Peyer's patch (tissue), 4 donors: ENCODE measurements around the gene BDKRB2. TPM values are rescaled to one million over a fixed set of nuclear protein-coding genes. Genes with fewer than 3 reads are reported as not detected.
A peak's percentile ranks its signal among the peaks of the same experiment; 100 is the strongest.

ENCODE experiments used
- DNase-seq, 3 donors: peaks; one replicate each; pipeline ENCODE4 v3.0.0-alpha.2; 2017 to 2019
- H3K27ac ChIP-seq, 4 donors: fragments of 200-600 bp; sonication (generic); one replicate each; pipeline ENCODE4 v1.5.1; 2016 to 2019
- H3K27me3 ChIP-seq, 2 donors: fragments of 200-600 bp; sonication (generic); one replicate each; pipeline ENCODE4 v1.5.1; 2019
- H3K36me3 ChIP-seq, 3 donors: fragments of 200-600 bp; sonication (generic); one replicate each; pipeline ENCODE4 v1.5.1; 2016 to 2019
- H3K4me1 ChIP-seq, 4 donors: fragments of 200-600 bp; sonication (generic); one replicate each; pipeline ENCODE4 v1.5.1; 2016 to 2019
- H3K4me3 ChIP-seq, 4 donors: fragments of 200-600 bp; sonication (generic); 1 replicate in 3 of 4; 2 replicates in 1 of 4; pipeline ENCODE4 v1.5.1; 2016 to 2019; ENCODE audit warnings: mild to moderate bottlenecking in 1 of 4
- H3K9me3 ChIP-seq, 4 donors: fragments of 200-600 bp; sonication (generic); one replicate each; pipeline ENCODE4 v1.5.1; 2016 to 2019; ENCODE audit warnings: mild to moderate bottlenecking in 1 of 4
- CTCF ChIP-seq, 6 experiments: fragments of 450-650 bp in 4 of 6; fragments of 200-600 bp in 2 of 6; sonication (generic) in 1 of 6; IDR thresholded peaks; one replicate each; pipeline ENCODE4 v1.5.1; 2017 to 2019; ENCODE audit warnings: antibody characterized with exemption in 6 of 6, mild to moderate bottlenecking in 3 of 6, moderate library complexity in 1 of 6
- POLR2A ChIP-seq, 2 donors: fragments of 450-650 bp; IDR thresholded peaks; one replicate each; pipeline ENCODE4 v1.5.1; 2017; ENCODE audit warnings: antibody characterized with exemption in 2 of 2, mild to moderate bottlenecking in 2 of 2, moderate library complexity in 2 of 2
- total RNA-seq, 4 donors: library from RNA; depleted of rRNA; stranded (reverse); fragments of >200 nt; gene quantifications; one replicate each; pipeline ENCODE4 v1.1.0, GENCODE V29; 2016

Gene BDKRB2
- total RNA-seq, 4 donors from 2014 or later: 12.4 to 18.9 (median 16.9) TPM

- H3K4me1 ChIP-seq: peaks cover 0 to 47% (median 5%) of the 10 kb centered on the region in 4 donors
- no peak for TF ChIP-seq CTCF (IDR thresholded peaks at IDR 0.05)
- TF ChIP-seq POLR2A (IDR thresholded peaks at IDR 0.05): no peak
- H3K36me3 ChIP-seq: no peaks in the 10 kb centered on the region
- H3K27me3 ChIP-seq: no peaks in the 10 kb centered on the region
- no peak overlapping the region for H3K4me3 ChIP-seq
- DNase-seq: peak in 1 of 3 donors; percentile 48
- H3K9me3 ChIP-seq: no peaks in the 10 kb centered on the region
- peak overlapping the region in 2 of 4 donors; percentile 37 to 41 for H3K27ac ChIP-seq
Measured at GRCh38 chr14:96164861-96165490, 39.7 kb upstream of the BDKRB2 start.

DNA sequence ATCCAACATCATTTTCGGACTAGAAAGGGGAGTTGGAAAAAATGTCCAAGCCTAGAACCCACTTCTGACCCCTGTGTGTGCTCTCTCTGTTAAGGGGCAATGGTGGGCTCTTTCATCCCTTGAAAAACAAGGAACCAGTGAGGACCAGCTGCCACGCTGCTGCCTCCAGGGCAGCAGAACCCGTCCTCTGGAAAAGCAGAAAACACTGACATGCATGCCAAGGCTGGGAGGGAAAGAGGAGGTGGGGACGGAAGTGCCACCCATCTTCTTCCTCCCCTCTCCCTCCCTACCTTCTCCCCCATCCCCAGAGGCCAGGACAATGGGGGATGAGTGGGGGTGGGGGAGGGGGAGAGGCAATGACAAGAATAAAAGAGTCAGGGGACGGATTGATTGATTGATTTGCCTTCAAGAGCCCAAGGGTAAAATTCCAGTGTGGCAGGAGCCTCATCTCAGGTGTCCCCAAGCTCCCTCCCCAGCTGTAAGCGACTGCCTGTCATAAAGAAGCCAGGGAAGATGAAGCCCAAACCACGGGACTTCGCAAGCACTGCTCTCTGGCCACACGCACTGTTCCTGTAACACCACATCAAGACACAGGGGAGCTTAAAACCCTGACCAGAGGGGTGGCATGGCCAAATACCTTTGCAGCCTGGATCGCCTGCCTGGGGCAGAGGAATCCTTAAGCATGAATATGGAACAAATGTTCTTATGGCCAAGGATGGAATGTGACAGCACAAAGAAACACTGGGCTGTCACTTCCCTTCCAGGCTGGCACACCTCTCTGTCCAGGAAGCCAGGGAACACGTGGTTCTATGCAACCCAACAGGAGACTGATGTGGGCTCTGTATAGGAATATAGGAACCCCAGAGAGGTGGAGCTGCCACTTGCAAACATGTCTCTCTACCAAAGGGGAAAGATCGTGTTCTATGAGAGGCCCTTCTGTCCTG is 38.9 kb upstream of the BDKRB2 start:
- Histone ChIP-seq H3K27me3 (no peaks in the 10 kb centered on the region), H3K9me3 (no peaks in the 10 kb centered on the region), H3K4me1 (peaks cover 0 to 51% (median 5%) of the 10 kb centered on the region in 4 donors), H3K36me3 (no peaks in the 10 kb centered on the region), H3K4me3 (no peak overlapping the region), H3K27ac (peak overlapping the region in 1 of 4 donors; percentile 77)
- TF ChIP-seq CTCF (IDR thresholded peaks at IDR 0.05): no peak
- no peak for TF ChIP-seq POLR2A (IDR thresholded peaks at IDR 0.05)
- peak in 1 of 3 donors; percentile 11 for DNase-seq

DNA sequence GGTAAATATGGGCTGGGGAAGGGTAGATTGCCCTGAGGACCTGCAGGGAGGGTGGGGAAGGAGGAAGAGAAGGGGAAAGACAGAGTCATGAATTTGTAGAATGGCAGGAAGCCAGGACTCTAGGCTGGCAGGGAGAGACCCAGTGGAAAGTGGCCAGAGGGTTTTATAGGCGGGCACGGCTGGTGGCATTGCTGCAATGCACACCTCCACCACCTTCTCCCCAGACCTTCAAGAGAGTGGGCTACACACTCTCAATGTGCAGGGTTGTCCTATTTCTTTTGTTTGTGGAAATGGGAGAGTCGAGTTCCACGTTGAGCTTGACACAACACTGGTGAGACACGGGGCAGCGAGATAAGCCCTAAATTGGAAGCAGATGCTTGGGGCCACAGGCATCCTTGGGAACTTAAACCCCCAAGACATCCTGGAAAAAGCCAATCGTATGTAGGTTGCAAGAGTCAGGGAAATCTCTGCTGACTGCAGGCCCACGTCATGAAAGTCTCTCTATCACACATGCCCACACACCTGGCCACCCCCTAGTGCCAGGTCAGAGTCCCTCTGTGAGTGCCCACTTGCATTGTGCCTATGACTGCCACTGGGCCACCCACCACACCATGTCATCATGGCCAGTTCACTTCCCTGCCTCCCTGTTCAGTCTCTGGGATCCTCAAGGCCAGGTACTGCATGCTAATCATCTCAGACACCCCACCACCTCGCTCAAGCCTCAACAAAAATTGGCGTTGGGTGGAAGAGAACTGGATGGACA is 38.0 kb upstream of the BDKRB2 start:
- Histone ChIP-seq H3K4me3 (no peak overlapping the region), H3K4me1 (peaks cover 0 to 45% (median 5%) of the 10 kb centered on the region in 4 donors), H3K36me3 (no peaks in the 10 kb centered on the region), H3K9me3 (no peaks in the 10 kb centered on the region), H3K27me3 (no peaks in the 10 kb centered on the region), H3K27ac (peak overlapping the region in 2 of 4 donors; percentile 73 to 77)
- DNase-seq: no peak
- TF ChIP-seq CTCF (IDR thresholded peaks at IDR 0.05): no peak
- no peak for TF ChIP-seq POLR2A (IDR thresholded peaks at IDR 0.05)

- TF ChIP-seq POLR2A (IDR thresholded peaks at IDR 0.05): peak in 1 of 2 donors; percentile 17
- no peak for TF ChIP-seq CTCF (IDR thresholded peaks at IDR 0.05)
- no peaks in the 10 kb centered on the region for H3K27me3 ChIP-seq
- H3K27ac ChIP-seq: peak overlapping the region in 2 of 4 donors; percentile 73 to 77
- H3K36me3 ChIP-seq: no peaks in the 10 kb centered on the region
- no peaks in the 10 kb centered on the region for H3K9me3 ChIP-seq
- no peak overlapping the region for H3K4me3 ChIP-seq
- peak in 1 of 3 donors; percentile 73 for DNase-seq
- peaks cover 0 to 45% (median 5%) of the 10 kb centered on the region in 4 donors for H3K4me1 ChIP-seq
Measured at GRCh38 chr14:96167224-96168148, 37.2 kb upstream of the BDKRB2 start.
